ENCODE results near the gene ANXA2. TPM values are rescaled to one million over a fixed set of nuclear protein-coding genes. Genes with fewer than 3 reads are reported as not detected.

The ANXA2 gene
- total RNA-seq, 2 donors from 2014 or later = 214 to 388 TPM

- no peaks in the 10 kb centered on the region for H3K36me3 ChIP-seq
- peak overlapping the region in 1 of 2 donors; percentile 98 for H3K4me3 ChIP-seq
- DNase-seq (ENCODE audit: low spot score) = no peak
- peak overlapping the region; percentile 62 to 97 for H3K27ac ChIP-seq
- H3K4me1 ChIP-seq = peaks cover 0 to 82% of the 10 kb centered on the region in 2 donors
- H3K9me3 ChIP-seq = no peaks in the 10 kb centered on the region
- TF ChIP-seq CTCF (IDR thresholded peaks at IDR 0.05) = no peak
- H3K27me3 ChIP-seq = no peaks in the 10 kb centered on the region
Observed at GRCh38 chr15:60394689-60395097, 3.1 kb downstream of the ANXA2 start.

GRCh38 chr15:60392986-60393790 is 4.6 kb downstream of the ANXA2 start:
- Histone ChIP-seq H3K36me3 (no peaks in the 10 kb centered on the region), H3K27ac (peak overlapping the region; percentile 62 to 97)

GRCh38 chr15:60392601-60392985 is 5.2 kb downstream of the ANXA2 start:
- Histone ChIP-seq H3K27me3 (no peaks in the 10 kb centered on the region), H3K4me3 (no peak overlapping the region), H3K4me1 (peaks cover 0 to 81% of the 10 kb centered on the region in 2 donors), H3K36me3 (no peaks in the 10 kb centered on the region), H3K27ac (peak overlapping the region; percentile 62 to 97), H3K9me3 (no peaks in the 10 kb centered on the region)
- no peak for DNase-seq (ENCODE audit: low spot score)
- TF ChIP-seq CTCF (IDR thresholded peaks at IDR 0.05) = no peak

More at GRCh38 chr15:60392986-60393790, 4.6 kb downstream of the ANXA2 start:
- DNase-seq (ENCODE audit: low spot score) = peak; percentile 88
- no peaks in the 10 kb centered on the region for H3K27me3 ChIP-seq
- peak overlapping the region in 1 of 2 donors; percentile 98 for H3K4me3 ChIP-seq
- H3K4me1 ChIP-seq = peaks cover 0 to 81% of the 10 kb centered on the region in 2 donors
- TF ChIP-seq CTCF (IDR thresholded peaks at IDR 0.05) = no peak
- H3K9me3 ChIP-seq = no peaks in the 10 kb centered on the region

- no peak for TF ChIP-seq CTCF (IDR thresholded peaks at IDR 0.05)
- Histone ChIP-seq H3K4me1 (peaks cover 0 to 81% of the 10 kb centered on the region in 2 donors), H3K36me3 (no peaks in the 10 kb centered on the region), H3K9me3 (no peaks in the 10 kb centered on the region), H3K4me3 (no peak overlapping the region), H3K27ac (peak overlapping the region; percentile 50 to 97), H3K27me3 (no peaks in the 10 kb centered on the region)
- DNase-seq (ENCODE audit: low spot score) = no peak
Observed at GRCh38 chr15:60391722-60392315, 6.0 kb downstream of the ANXA2 start.

- H3K4me1 ChIP-seq = peaks cover 0 to 79% of the 10 kb centered on the region in 2 donors
- no peaks in the 10 kb centered on the region for H3K9me3 ChIP-seq
- H3K27me3 ChIP-seq = no peaks in the 10 kb centered on the region
- H3K36me3 ChIP-seq = no peaks in the 10 kb centered on the region
- H3K4me3 ChIP-seq = peak overlapping the region in 1 of 2 donors; percentile 12
- peak; percentile 74 for DNase-seq (ENCODE audit: low spot score)
- no peak for TF ChIP-seq CTCF (IDR thresholded peaks at IDR 0.05)
- peak overlapping the region; percentile 50 to 97 for H3K27ac ChIP-seq
Observed at GRCh38 chr15:60390871-60391501, 6.8 kb downstream of the ANXA2 start.
